A673 (cell line): ENCODE data around the gene FEV. TPM values are rescaled to one million over a fixed set of nuclear protein-coding genes. Genes with fewer than 3 reads are reported as not detected.

Source experiments
- BruUV-seq: library from RNA; stranded (reverse); fragments of 400-500 nt; replicated peaks from 2 replicates; lab custom pipeline; 2021; lab: Mats Ljungman, UMichigan
- CTCF ChIA-PET: fragments of 300-600 bp; sonication (Branson Sonifier 250); formaldehyde crosslinking; loops from one replicate; lab custom pipeline; 2022; ENCODE audit warnings: antibody characterized with exemption; lab: Charles Lee
- POLR2A ChIA-PET: fragments of 300-600 bp; sonication (Branson Sonifier 250); formaldehyde crosslinking; loops from one replicate; lab custom pipeline; 2022; ENCODE audit warnings: antibody characterized with exemption; ENCODE audit not compliant: low non-redundant PET; lab: Charles Lee
- DNase-seq: peaks from one replicate; pipeline ENCODE4 v3.0.0-alpha.2; 2015; ENCODE audit warnings: low spot score
- H3K27ac ChIP-seq: fragments of 200-600 bp; sonication (generic); 2 replicates; pipeline ENCODE4 v1.5.1; 2016; ENCODE audit warnings: mixed run types, low read depth, mild to moderate bottlenecking, mixed read lengths, antibody characterized with exemption, low read length; ENCODE audit not compliant: poor library complexity, severe bottlenecking
- H3K27me3 ChIP-seq: fragments of 200-600 bp; sonication (generic); replicated peaks from 2 replicates; pipeline ENCODE4 v1.6.1; 2017; ENCODE audit warnings: mixed run types, low read depth, mild to moderate bottlenecking, mixed read lengths, antibody characterized with exemption, low read length; ENCODE audit not compliant: insufficient read depth, poor library complexity
- H3K36me3 ChIP-seq: fragments of 200-600 bp; sonication (generic); 2 replicates; pipeline ENCODE4 v1.6.1; 2016; ENCODE audit warnings: mixed run types, mild to moderate bottlenecking, mixed read lengths, antibody characterized with exemption, low read length; ENCODE audit not compliant: insufficient read depth, poor library complexity, severe bottlenecking
- H3K4me1 ChIP-seq: fragments of 200-600 bp; sonication (generic); 2 replicates; pipeline ENCODE4 v1.6.1; 2017; ENCODE audit warnings: mixed run types, mild to moderate bottlenecking, mixed read lengths, antibody characterized with exemption, low read length; ENCODE audit not compliant: insufficient read depth, poor library complexity, severe bottlenecking
- H3K4me3 ChIP-seq: fragments of 200-600 bp; sonication (generic); 2 replicates; pipeline ENCODE4 v1.5.1; 2016; ENCODE audit warnings: low read depth, mixed run types, mild to moderate bottlenecking, mixed read lengths, low read length; ENCODE audit not compliant: poor library complexity, severe bottlenecking
- H3K9me3 ChIP-seq: fragments of 200-600 bp; sonication (generic); 2 replicates; pipeline ENCODE4 v1.6.1; 2016; ENCODE audit warnings: mixed run types, low read depth, mild to moderate bottlenecking, mixed read lengths, antibody characterized with exemption, low read length; ENCODE audit not compliant: poor library complexity, severe bottlenecking
- CTCF ChIP-seq: fragments of 300-800, 200-600 bp; sonication (generic); conservative IDR thresholded peaks from 2 replicates; pipeline ENCODE4 v1.5.1; 2017; ENCODE audit warnings: low read depth, mild to moderate bottlenecking, antibody characterized with exemption, low read length, moderate library complexity, mixed read lengths
- EZH2 ChIP-seq: fragments of 200-600 bp; sonication (generic); IDR thresholded peaks from 2 replicates; pipeline ENCODE4 v1.6.1; 2017; ENCODE audit warnings: borderline replicate concordance, low read depth, mild to moderate bottlenecking, mixed read lengths, antibody characterized with exemption, low read length; ENCODE audit not compliant: poor library complexity, severe bottlenecking
- intact Hi-C: fragments of 100-400 bp; cut with micrococcal nuclease; formaldehyde crosslinking; loops from one replicate; pipeline ENCODE4 v1.10.0; 2022; ENCODE audit not compliant: unreplicated experiment
- total RNA-seq: library from RNA; stranded (reverse); gene quantifications from 2 replicates; pipeline ENCODE4 v1.2.3, GENCODE V29; 2021

The FEV gene
- total RNA-seq, 1 experiment from 2014 or later = 12.6 TPM

- DNase-seq = no peak
- no peaks in the 10 kb centered on the region for H3K36me3 ChIP-seq
- H3K27me3 ChIP-seq = no peaks in the 10 kb centered on the region
- BruUV-seq = no TSS peak
- no peak for TF ChIP-seq EZH2
- TF ChIP-seq CTCF = peak; percentile 49
- no peaks in the 10 kb centered on the region for H3K4me1 ChIP-seq
- ChIA-PET CTCF (interaction anchor here (0.6 kb wide), 2 partner anchors 52 to 62 kb away, joined by 5 read pairs; no protein-coding TSS in a partner anchor), POLR2A (no interaction called here)
- no peak overlapping the region for H3K27ac ChIP-seq
- intact Hi-C loops = no loop called here
- H3K9me3 ChIP-seq = no peaks in the 10 kb centered on the region
- no peak overlapping the region for H3K4me3 ChIP-seq
Observed at GRCh38 chr2:218953366-218953954, 31.5 kb downstream of the FEV start.

- intact Hi-C loops = no loop called here
- DNase-seq = no peak
- ChIA-PET POLR2A (no interaction called here), CTCF (no interaction called here)
- H3K9me3 ChIP-seq = no peaks in the 10 kb centered on the region
- no peaks in the 10 kb centered on the region for H3K27me3 ChIP-seq
- no peaks in the 10 kb centered on the region for H3K36me3 ChIP-seq
- no TSS peak for BruUV-seq
- no peak overlapping the region for H3K27ac ChIP-seq
- TF ChIP-seq CTCF = no peak
- no peak for TF ChIP-seq EZH2
- H3K4me3 ChIP-seq = no peak overlapping the region
- H3K4me1 ChIP-seq = no peaks in the 10 kb centered on the region
Observed at GRCh38 chr2:218952160-218952559, 32.8 kb downstream of the FEV start.

GRCh38 chr2:218946621-218947020, 38.4 kb downstream of the FEV start:
- Histone ChIP-seq H3K4me3 (no peak overlapping the region), H3K9me3 (no peaks in the 10 kb centered on the region), H3K27me3 (peaks cover 1% of the 10 kb centered on the region), H3K36me3 (no peaks in the 10 kb centered on the region), H3K4me1 (no peaks in the 10 kb centered on the region), H3K27ac (no peak overlapping the region)
- ChIA-PET CTCF (interaction anchor here (0.6 kb wide), 1 partner anchor 136 kb away, joined by 3 read pairs; no protein-coding TSS in a partner anchor), POLR2A (no interaction called here)
- no TSS peak for BruUV-seq
- TF ChIP-seq EZH2 (no peak), CTCF (no peak)
- DNase-seq = no peak
- intact Hi-C loops = no loop called here
